ENCODE data around the gene LRRC14B. TPM values are rescaled to one million over a fixed set of nuclear protein-coding genes. Genes with fewer than 3 reads are reported as not detected.

LRRC14B gene
- total and polyA plus RNA-seq, 2 experiments from 2014 or later, result not detected

GRCh38 chr5:192691-192969 is 1.3 kb downstream of the LRRC14B start (continued):
- no peak for TF ChIP-seq ZNF462 (CRISPR knock-in tag; IDR thresholded peaks at IDR 0.05)
- no peak for TF ChIP-seq ETS1 (IDR thresholded peaks at IDR 0.05)
- no peak for TF ChIP-seq EZH2phosphoT487 (IDR thresholded peaks at IDR 0.05; ENCODE audit: unreplicated experiment)
- no peak for TF ChIP-seq STAT1 (IDR thresholded peaks at IDR 0.05; ENCODE audit: unreplicated experiment)

- Histone ChIP-seq H3K4me3 (no peak overlapping the region), H3K4me1 (ENCODE audit: insufficient read depth) (no peaks in the 10 kb centered on the region), H4K20me1 (replicated peaks; ENCODE audit: insufficient read depth) (no peaks in the 10 kb centered on the region), H3K9me2 (ENCODE audit: insufficient read depth) (no peaks in the 10 kb centered on the region), H3K4me2 (no peak overlapping the region), H3F3A (replicated peaks; ENCODE audit: low read depth) (0 out of 2 replicates have a peak, but pooled peaks cover 2% of the 10 kb centered on the region), H2AFZ (no peak overlapping the region), H3K36me3 (ENCODE audit: insufficient read depth) (no peaks in the 10 kb centered on the region), H3K27ac (ENCODE audit: low read depth) (no peak overlapping the region), H3K79me2 (replicated peaks; ENCODE audit: insufficient read depth) (no peaks in the 10 kb centered on the region), H3K27me3 (ENCODE audit: insufficient read depth) (no peaks in the 10 kb centered on the region)
- Mint-ChIP-seq H3K4me1 (peaks cover 14% of the 10 kb centered on the region; the same call in 2 of the 3 replicates), H3K9me3 (no peaks in the 10 kb centered on the region), H3K4me3 (no peak overlapping the region), H3K27me3 (ENCODE audit: insufficient read depth, low read depth, poor library complexity) (peaks cover 17% of the 10 kb centered on the region), H3K36me3 (ENCODE audit: low read depth) (no peaks in the 10 kb centered on the region), H3K27ac (no peak overlapping the region)
- ATAC-seq (no peak), DNase-seq (ENCODE audit: low spot score) (no peak)
- TF ChIP-seq ETS1 (IDR thresholded peaks at IDR 0.05), result no peak
- TF ChIP-seq STAT1 (IDR thresholded peaks at IDR 0.05; ENCODE audit: unreplicated experiment), result no peak
- TF ChIP-seq POLR2AphosphoS5 (IDR thresholded peaks at IDR 0.05; ENCODE audit: low read depth), result no peak
- no peak for TF ChIP-seq CTCF (conservative IDR thresholded peaks at IDR 0.05; ENCODE audit: low read depth in 2 of 2)
- no peak for TF ChIP-seq ZNF331 (CRISPR knock-in tag; IDR thresholded peaks at IDR 0.05; ENCODE audit: low read depth)
These were observed 1.9 kb downstream of the LRRC14B start for GRCh38 chr5:192970-193831.

All from GM23338 (cell line).